T1000 (cell line): ENCODE data around the gene SOS2.

Source experiments
- DNase-seq: peaks from one replicate; lab custom pipeline; 2025; ENCODE audit warnings: mixed read lengths; lab: John Stamatoyannopoulos, UW

Gene SOS2

DNA sequence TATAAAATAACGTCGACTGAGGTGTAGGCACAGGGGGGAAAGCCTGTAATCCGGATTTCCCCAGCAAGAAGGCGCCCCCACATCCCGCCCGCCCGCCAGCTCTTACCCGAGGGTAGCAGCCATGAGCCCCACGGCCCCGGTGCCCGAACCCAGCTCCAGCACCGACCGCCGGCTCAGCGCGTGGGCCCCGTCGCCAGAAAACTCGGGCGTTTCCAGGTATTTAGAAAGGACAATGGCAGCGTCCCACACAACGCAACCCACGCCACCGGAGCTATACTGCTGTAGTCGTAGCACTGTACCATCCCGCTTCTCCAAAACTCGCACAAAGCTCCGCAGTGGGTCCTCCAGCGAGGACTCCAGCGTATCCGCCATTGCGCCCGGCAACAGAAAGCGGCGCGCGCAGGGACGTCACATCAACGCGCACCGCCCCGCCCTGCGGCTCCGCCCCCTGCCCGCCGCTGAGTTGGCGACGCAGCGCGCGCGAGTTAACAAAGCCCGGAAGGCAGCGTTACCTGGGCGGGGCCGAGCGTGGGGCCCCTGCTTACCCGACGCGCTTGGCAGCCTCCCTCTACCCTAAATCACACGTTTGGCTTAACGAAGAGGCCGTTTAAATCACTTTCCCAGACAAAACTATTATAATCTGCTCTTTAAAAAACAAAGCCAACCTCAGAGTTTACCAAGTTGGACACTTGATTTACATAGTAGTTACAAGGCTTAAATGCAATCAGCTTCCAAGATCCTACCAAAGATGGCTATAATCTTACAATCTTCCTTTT lies 115.0 kb downstream of the SOS2 start, which contains the start of gene VCPKMT:
Gene VCPKMT (minus strand): TSS at position 392 of the 776 bp plus-strand sequence. CDS start 20 bp downstream, at position 372.
- DNase-seq: peak; percentile 80

GRCh38 chr14:50113381-50114035 lies 117.9 kb downstream of the SOS2 start:
- DNase-seq: no peak

GRCh38 chr14:50110323-50111037 lies 120.9 kb downstream of the SOS2 start:
- no peak for DNase-seq

DNA sequence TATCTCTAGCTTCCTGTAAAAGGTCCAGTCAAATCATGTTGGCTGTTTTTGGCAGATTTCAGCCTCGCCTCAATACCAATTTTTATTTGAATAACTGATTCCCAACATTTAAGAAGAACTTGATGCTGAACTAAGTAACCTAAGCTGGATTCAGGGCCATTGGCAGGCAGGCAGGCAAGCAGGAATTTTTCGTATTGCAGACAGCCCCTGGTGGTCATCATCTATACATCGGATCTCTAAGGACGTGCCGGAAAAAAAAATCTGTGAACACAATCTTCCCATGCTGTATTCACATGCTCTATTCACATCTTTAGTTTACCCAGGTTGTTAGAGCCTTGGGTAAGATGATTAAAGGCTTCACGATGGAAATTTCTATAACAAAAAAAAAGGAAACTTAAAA lies 122.0 kb downstream of the SOS2 start:
- DNase-seq: no peak

- DNase-seq: no peak
These were observed 123.5 kb downstream of the SOS2 start for GRCh38 chr14:50107850-50108249.

GRCh38 chr14:50106178-50106577 lies 125.2 kb downstream of the SOS2 start:
- DNase-seq: no peak

DNA sequence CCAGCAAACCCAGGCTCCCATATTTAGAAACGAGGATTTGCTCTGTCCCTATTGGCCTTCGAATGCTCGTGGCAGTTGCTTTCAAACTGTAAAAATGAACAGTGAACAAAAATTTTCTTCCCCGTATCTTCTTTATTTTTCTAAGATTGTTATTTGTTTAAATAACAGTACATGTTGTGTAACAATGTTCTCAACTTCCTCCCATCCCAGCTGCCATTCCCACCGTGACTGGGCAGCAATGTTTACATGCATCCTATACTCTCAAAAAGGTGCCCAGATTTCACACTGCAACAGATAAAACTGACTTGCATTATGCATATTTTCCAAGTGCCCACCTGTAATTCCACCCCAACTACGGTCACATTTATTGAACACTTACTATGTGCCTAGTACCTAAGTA lies 127.8 kb downstream of the SOS2 start:
- DNase-seq: no peak

DNA sequence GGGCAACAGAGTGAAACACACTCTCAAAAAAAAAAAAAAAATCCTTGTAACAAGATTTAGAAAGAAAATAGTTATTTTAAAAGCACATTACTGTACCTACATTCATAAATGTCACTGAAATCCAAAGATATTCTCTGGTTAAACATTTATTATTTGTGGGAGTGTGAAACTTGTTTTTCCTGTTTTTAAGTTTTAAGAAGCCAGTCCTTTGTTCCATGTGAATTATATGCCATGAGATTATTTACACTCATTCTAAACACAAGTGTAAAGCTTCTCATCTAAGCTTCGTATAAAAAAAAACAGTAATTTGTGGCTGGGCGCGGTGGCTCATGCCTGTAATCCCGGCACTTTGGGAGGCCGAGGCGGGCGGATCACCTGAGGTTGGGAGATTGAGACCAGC lies 130.0 kb downstream of the SOS2 start:
- no peak for DNase-seq

- DNase-seq: no peak
These were observed 130.6 kb downstream of the SOS2 start for GRCh38 chr14:50100805-50101204.

- no peak for DNase-seq
These were observed 132.0 kb downstream of the SOS2 start for GRCh38 chr14:50099335-50099734.

- no peak for DNase-seq
These were observed 135.5 kb downstream of the SOS2 start for GRCh38 chr14:50095895-50096294.

DNA sequence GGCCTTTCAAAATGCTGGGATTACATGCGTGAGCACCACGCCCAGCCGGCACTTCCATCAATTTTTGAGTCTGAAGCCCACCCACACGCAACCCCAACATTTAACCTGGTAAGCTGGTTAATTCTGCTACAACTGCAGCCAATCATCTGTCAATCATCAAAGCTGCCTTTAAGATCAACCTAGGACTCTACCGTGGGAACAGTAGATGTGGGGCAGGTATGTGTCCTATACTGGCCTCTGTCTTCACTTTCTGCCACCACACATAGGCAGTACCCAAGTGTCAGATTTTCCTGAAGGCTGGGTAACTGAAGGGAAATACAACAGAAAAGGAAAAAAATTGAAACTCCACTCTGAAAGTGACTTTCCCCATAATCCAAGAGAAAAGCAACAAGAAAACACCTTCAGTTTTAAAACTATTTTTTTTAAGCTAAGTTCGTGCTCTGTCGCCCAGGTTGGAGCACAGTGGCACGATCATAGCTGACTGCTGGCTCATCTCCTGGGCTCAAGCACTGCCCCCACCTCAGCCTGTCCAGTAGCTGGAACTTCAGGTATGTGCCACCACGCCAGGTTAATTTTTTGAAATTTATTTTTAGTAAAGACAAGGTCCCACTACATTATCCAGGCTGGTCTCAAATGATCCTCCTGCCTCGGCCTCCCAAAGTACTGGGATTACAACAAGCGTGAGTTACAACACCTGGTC lies 137.2 kb downstream of the SOS2 start:
- DNase-seq: no peak

GRCh38 chr14:50093496-50093895 lies 137.9 kb downstream of the SOS2 start:
- no peak for DNase-seq

GRCh38 chr14:50092006-50092555 lies 139.3 kb downstream of the SOS2 start:
- no peak for DNase-seq

GRCh38 chr14:50091240-50091913 lies 140.0 kb downstream of the SOS2 start:
- no peak for DNase-seq

- DNase-seq: no peak
These were observed 142.2 kb downstream of the SOS2 start for GRCh38 chr14:50089208-50089607.

GRCh38 chr14:50088731-50089130 lies 142.6 kb downstream of the SOS2 start:
- no peak for DNase-seq

DNA sequence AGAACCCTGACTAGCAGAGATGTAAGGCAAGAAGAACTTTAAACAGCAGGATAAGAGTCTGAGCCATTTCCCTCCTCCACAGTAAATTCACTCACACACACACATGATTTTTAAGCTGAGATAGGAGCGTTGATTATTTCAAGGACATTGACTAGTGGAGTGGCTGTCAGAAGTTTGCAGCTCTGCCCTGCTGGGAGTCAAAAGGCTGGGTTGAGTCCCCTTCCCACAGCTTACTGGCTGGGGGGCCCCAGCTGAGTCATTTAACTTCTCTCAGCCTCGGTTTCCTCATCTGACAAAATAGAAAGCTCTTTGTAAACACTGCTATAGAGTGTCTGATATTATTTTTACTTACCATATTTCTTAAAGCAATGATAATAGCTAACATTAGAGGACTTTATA lies 143.3 kb downstream of the SOS2 start:
- DNase-seq: no peak

DNA sequence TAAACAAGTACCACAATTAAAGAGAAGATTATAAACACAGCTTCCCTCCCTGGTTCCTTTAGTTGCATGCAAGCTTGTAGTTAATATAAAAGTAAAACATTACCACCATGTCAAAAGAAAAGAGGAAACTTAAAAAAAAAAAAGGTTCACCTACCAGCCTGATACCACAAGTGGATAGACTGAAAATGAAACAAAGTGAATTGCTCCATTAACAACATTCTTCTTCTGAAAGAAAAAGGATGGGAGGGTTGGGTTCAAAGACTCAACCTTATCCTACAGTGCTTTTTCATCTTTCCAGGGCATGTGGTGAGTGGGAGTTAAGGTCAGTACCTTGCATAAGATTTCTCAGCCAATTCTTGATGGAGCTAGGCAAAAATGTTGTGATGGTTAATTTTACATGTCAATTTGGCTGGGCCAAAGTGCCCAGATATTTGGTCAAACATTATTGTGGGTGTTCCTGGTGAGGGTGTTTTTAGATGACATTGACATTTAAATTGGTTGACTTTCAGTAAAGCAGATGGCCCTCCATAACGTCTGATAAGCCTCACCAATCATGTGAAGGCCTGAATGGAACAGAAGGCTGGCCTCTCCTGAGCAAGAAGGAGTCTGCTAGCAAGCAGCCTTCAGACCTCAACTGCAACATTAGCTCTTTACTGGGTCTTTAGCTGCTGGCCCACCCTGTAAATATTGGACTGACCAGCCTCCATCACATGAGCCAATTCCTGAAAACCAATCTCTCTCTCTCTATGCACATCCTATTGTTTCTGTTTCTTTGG lies 143.8 kb downstream of the SOS2 start:
- DNase-seq: no peak

- no peak for DNase-seq
These were observed 145.1 kb downstream of the SOS2 start for GRCh38 chr14:50086321-50086711.
